HCT116 (cell line): ENCODE measurements around the gene CBR1. TPM values are rescaled to one million over a fixed set of nuclear protein-coding genes. Genes with fewer than 3 reads are reported as not detected.

Experiments
- ATAC-seq: fragments of 200-7000 bp; cut with Tn5 transposase; 2 replicates; pipeline ENCODE4 v1.9.1; 2020; ENCODE audit warnings: mild to moderate bottlenecking, moderate library complexity
- BruUV-seq: library from RNA; stranded (reverse); fragments of 400-500 nt; replicated peaks from 2 replicates; lab custom pipeline; 2021; lab: Mats Ljungman, UMichigan
- CTCF ChIA-PET: fragments of 300-600 bp; sonication (Branson Sonifier 250); formaldehyde crosslinking; loops from one replicate; lab custom pipeline; 2021; ENCODE audit warnings: antibody characterized with exemption; lab: Charles Lee
- POLR2A ChIA-PET: fragments of 300-600, 350-600 bp; sonication (Branson Sonifier 250); formaldehyde crosslinking; loops from one replicate; lab custom pipeline; 2021; ENCODE audit warnings: antibody characterized with exemption; lab: Charles Lee
- RAD21 ChIA-PET, 2 experiments: fragments of 300-600 bp; sonication (Branson Sonifier 250); formaldehyde crosslinking; loops; one replicate each; lab custom pipeline; 2023; ENCODE audit warnings: low total read pairs in 2 of 2; ENCODE audit not compliant: uncharacterized antibody in 2 of 2, unreplicated experiment in 2 of 2, low non-redundant PET in 1 of 2; lab: Charles Lee
- DNase-seq: peaks from one replicate; pipeline ENCODE4 v3.0.0-alpha.2; 2010; ENCODE audit warnings: low read depth, low spot score
- H2AFZ ChIP-seq: fragments of 200-600 bp; shearing (Covaris generic), sonication (generic); 2 replicates; pipeline ENCODE4 v1.6.1; 2017; ENCODE audit warnings: low read depth, mixed run types, mixed read lengths, antibody characterized with exemption, low read length; ENCODE audit not compliant: poor library complexity, severe bottlenecking
- H3K27ac ChIP-seq: 2 replicates; pipeline ENCODE4 v1.5.1; 2012; ENCODE audit warnings: low read depth, low read length
- H3K27me3 ChIP-seq: fragments of 200-600 bp; sonication (generic); 2 replicates; pipeline ENCODE4 v1.6.1; 2016; ENCODE audit warnings: mixed run types, low read length, mixed read lengths; ENCODE audit not compliant: insufficient read depth
- H3K36me3 ChIP-seq, 2 experiments: fragments of 200-500 bp in 1 of 2; fragments of 200-600 bp in 1 of 2; sonication (Bioruptor generic) in 1 of 2; sonication (generic) in 1 of 2; 2 replicates each; pipeline versions ENCODE4 v1.5.1 to v1.6.1; 2014 to 2016; ENCODE audit warnings: low read length in 2 of 2, inconsistent platforms in 1 of 2, mixed read lengths in 1 of 2, mixed run types in 1 of 2; ENCODE audit not compliant: insufficient read depth in 2 of 2, control insufficient read depth in 1 of 2
- H3K4me1 ChIP-seq, 2 experiments: fragments of 200-600 bp in 1 of 2; sonication (generic) in 1 of 2; 2 replicates each; pipeline versions ENCODE4 v1.5.1 to v1.6.1; 2012 to 2017; ENCODE audit warnings: low read length in 2 of 2, inconsistent platforms in 1 of 2, mild to moderate bottlenecking in 1 of 2, mixed read lengths in 1 of 2, mixed run types in 1 of 2, moderate library complexity in 1 of 2; ENCODE audit not compliant: insufficient read depth in 2 of 2, control insufficient read depth in 1 of 2
- H3K4me2 ChIP-seq: fragments of 200-600 bp; sonication (generic); 2 replicates; pipeline ENCODE4 v1.6.1; 2017; ENCODE audit warnings: mixed run types, low read length, mixed read lengths
- H3K4me3 ChIP-seq, 2 experiments: fragments of 200-600 bp in 1 of 2; sonication (generic) in 1 of 2; replicated peaks in 1 of 2; 2 replicates each; pipeline ENCODE4 v1.5.1; 2011 to 2016; ENCODE audit warnings: low read length in 2 of 2, control low read depth in 1 of 2, low read depth in 1 of 2, mild to moderate bottlenecking in 1 of 2, mixed read lengths in 1 of 2, mixed run types in 1 of 2
- H3K79me2 ChIP-seq: fragments of 200-600 bp; sonication (generic); 2 replicates; pipeline ENCODE4 v1.6.1; 2017; ENCODE audit warnings: mild to moderate bottlenecking, mixed run types, low read length, moderate library complexity, mixed read lengths; ENCODE audit not compliant: insufficient read depth
- H3K9ac ChIP-seq: fragments of 200-600 bp; sonication (generic); 2 replicates; pipeline ENCODE4 v1.6.1; 2016; ENCODE audit warnings: low read length, mixed read lengths
- H3K9me2 ChIP-seq: fragments of 200-600 bp; sonication (generic), shearing (Covaris generic); 2 replicates; pipeline ENCODE4 v1.6.1; 2017; ENCODE audit warnings: mixed run types, mild to moderate bottlenecking, moderate library complexity; ENCODE audit not compliant: insufficient read depth
- H3K9me3 ChIP-seq, 2 experiments: fragments of 200-500 bp in 1 of 2; fragments of 200-600 bp in 1 of 2; sonication (Bioruptor generic) in 1 of 2; sonication (generic) in 1 of 2; 2 replicates each; pipeline ENCODE4 v1.6.1; 2014 to 2017; ENCODE audit warnings: low read length in 2 of 2, mixed read lengths in 2 of 2, inconsistent platforms in 1 of 2, low read depth in 1 of 2, mild to moderate bottlenecking in 1 of 2, mixed run types in 1 of 2, moderate library complexity in 1 of 2; ENCODE audit not compliant: control insufficient read depth in 1 of 2, insufficient read depth in 1 of 2
- H4K20me1 ChIP-seq: fragments of 200-600 bp; sonication (generic), shearing (Covaris generic); 2 replicates; pipeline ENCODE4 v1.6.1; 2017; ENCODE audit warnings: mixed run types, mild to moderate bottlenecking, moderate library complexity; ENCODE audit not compliant: insufficient read depth
- EZH2 ChIP-seq: fragments of 200-600 bp; sonication (generic); IDR thresholded peaks from 2 replicates; pipeline ENCODE4 v1.6.1; 2017; ENCODE audit warnings: antibody characterized with exemption, mixed run types
- POLR2A ChIP-seq: IDR thresholded peaks from 2 replicates; pipeline ENCODE4 v1.7.0; 2011; ENCODE audit warnings: borderline replicate concordance; ENCODE audit not compliant: insufficient read depth, insufficient read length; ENCODE audit errors: extremely low read depth
- SP1 ChIP-seq: IDR thresholded peaks from 2 replicates; pipeline ENCODE4 v1.6.1; 2012; ENCODE audit warnings: low read depth
- SRF ChIP-seq: IDR thresholded peaks from 2 replicates; pipeline ENCODE4 v1.6.1; 2012; ENCODE audit warnings: low read depth
- ZFX ChIP-seq: fragments of 450-650 bp; IDR thresholded peaks from 2 replicates; pipeline ENCODE4 v1.6.1; 2017
- intact Hi-C: fragments of 100-400 bp; cut with micrococcal nuclease; formaldehyde crosslinking; loops from 2 replicates; pipeline ENCODE4 v1.10.0; 2022
- total RNA-seq: library from RNA; stranded (reverse); gene quantifications from one replicate; pipeline ENCODE4 v1.2.1, GENCODE V29; 2021; ENCODE audit not compliant: unreplicated experiment
- TF ChIP-seq, protein P1 (sequence below): IDR thresholded peaks from 2 replicates; pipeline ENCODE4 v1.6.1; 2012; ENCODE audit warnings: low read depth
- TF ChIP-seq, protein P2 (sequence below): IDR thresholded peaks from 2 replicates; pipeline ENCODE4 v1.6.1; 2011; ENCODE audit warnings: mild to moderate bottlenecking, low read length, moderate library complexity; ENCODE audit not compliant: insufficient replicate concordance; ENCODE audit errors: extremely low read depth

The CBR1 gene
- total RNA-seq, 1 experiment from 2014 or later: 0.91 TPM

DNA sequence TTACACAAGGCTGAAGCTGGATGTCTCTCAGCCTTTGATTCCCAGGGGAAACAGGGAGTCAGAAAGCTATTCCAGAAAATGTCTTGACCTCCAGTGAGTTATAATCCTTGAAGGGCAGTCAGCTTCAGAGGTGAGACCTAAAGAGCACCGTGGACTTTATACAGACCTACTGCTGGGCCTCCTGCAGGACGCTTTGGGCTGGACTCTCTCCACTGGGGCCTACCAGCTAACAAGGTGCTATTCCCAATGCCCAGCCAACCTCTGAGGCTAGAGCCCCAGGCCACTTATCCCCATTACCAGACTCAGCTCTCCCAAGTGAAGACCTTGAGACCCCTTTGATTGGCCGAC, 16.1 kb upstream of the CBR1 start:
- TF ChIP-seq SP1: no peak
- TF ChIP-seq ZFX: no peak
- TF ChIP-seq POLR2A: no peak
- TF ChIP-seq, protein P1, sequence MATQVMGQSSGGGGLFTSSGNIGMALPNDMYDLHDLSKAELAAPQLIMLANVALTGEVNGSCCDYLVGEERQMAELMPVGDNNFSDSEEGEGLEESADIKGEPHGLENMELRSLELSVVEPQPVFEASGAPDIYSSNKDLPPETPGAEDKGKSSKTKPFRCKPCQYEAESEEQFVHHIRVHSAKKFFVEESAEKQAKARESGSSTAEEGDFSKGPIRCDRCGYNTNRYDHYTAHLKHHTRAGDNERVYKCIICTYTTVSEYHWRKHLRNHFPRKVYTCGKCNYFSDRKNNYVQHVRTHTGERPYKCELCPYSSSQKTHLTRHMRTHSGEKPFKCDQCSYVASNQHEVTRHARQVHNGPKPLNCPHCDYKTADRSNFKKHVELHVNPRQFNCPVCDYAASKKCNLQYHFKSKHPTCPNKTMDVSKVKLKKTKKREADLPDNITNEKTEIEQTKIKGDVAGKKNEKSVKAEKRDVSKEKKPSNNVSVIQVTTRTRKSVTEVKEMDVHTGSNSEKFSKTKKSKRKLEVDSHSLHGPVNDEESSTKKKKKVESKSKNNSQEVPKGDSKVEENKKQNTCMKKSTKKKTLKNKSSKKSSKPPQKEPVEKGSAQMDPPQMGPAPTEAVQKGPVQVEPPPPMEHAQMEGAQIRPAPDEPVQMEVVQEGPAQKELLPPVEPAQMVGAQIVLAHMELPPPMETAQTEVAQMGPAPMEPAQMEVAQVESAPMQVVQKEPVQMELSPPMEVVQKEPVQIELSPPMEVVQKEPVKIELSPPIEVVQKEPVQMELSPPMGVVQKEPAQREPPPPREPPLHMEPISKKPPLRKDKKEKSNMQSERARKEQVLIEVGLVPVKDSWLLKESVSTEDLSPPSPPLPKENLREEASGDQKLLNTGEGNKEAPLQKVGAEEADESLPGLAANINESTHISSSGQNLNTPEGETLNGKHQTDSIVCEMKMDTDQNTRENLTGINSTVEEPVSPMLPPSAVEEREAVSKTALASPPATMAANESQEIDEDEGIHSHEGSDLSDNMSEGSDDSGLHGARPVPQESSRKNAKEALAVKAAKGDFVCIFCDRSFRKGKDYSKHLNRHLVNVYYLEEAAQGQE: no peak
- TF ChIP-seq, protein P2, sequence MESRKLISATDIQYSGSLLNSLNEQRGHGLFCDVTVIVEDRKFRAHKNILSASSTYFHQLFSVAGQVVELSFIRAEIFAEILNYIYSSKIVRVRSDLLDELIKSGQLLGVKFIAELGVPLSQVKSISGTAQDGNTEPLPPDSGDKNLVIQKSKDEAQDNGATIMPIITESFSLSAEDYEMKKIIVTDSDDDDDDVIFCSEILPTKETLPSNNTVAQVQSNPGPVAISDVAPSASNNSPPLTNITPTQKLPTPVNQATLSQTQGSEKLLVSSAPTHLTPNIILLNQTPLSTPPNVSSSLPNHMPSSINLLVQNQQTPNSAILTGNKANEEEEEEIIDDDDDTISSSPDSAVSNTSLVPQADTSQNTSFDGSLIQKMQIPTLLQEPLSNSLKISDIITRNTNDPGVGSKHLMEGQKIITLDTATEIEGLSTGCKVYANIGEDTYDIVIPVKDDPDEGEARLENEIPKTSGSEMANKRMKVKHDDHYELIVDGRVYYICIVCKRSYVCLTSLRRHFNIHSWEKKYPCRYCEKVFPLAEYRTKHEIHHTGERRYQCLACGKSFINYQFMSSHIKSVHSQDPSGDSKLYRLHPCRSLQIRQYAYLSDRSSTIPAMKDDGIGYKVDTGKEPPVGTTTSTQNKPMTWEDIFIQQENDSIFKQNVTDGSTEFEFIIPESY: no peak
- no peak for TF ChIP-seq SRF
- TF ChIP-seq EZH2: no peak
- DNase-seq (no peak), ATAC-seq (no peak)
- Histone ChIP-seq H3K79me2 (peaks cover 23% of the 10 kb centered on the region), H3K36me3 (peaks cover 39 to 51% of the 10 kb centered on the region in 2 experiments), H4K20me1 (no peaks in the 10 kb centered on the region), H3K27me3 (no peaks in the 10 kb centered on the region), H3K9me3 (no peaks in the 10 kb centered on the region), H3K9me2 (no peaks in the 10 kb centered on the region), H3K4me2 (no peak overlapping the region), H2AFZ (no peak overlapping the region), H3K9ac (no peak overlapping the region), H3K4me3 (no peak overlapping the region), H3K27ac (no peak overlapping the region), H3K4me1 (peaks cover under 1 to 1% of the 10 kb centered on the region in 2 experiments; a peak in 2 of 4 replicates)
- RAD21 ChIA-PET: no interaction called here
- POLR2A ChIA-PET: no interaction called here
- intact Hi-C loops: no loop called here
- BruUV-seq: no TSS peak
- CTCF ChIA-PET: interaction anchor here (0.6 kb wide), 1 partner anchor 58 kb away, joined by 3 read pairs; no protein-coding TSS in a partner anchor
